Astrocyte (in vitro differentiated cells and primary cell): ENCODE measurements around the gene MYH9. TPM values are rescaled to one million over a fixed set of nuclear protein-coding genes. Genes with fewer than 3 reads are reported as not detected.
A peak's percentile ranks its signal among the peaks of the same experiment; 100 is the strongest.

Experiments
- DNase-seq: peaks from one replicate; pipeline ENCODE4 v3.0.0-alpha.2; 2010; ENCODE audit warnings: low read depth
- FAIRE-seq: peaks from 2 replicates; lab custom pipeline; 2011; peaks lifted over from hg19 to GRCh38; lab: Jason Lieb, UNC
- H2AFZ ChIP-seq: 2 replicates; pipeline ENCODE4 v1.6.0; 2012; ENCODE audit warnings: low read depth, low read length, inconsistent platforms
- H3K27ac ChIP-seq: 2 replicates; pipeline ENCODE4 v1.5.1; 2011; ENCODE audit warnings: low read depth, low read length, inconsistent platforms
- H3K27me3 ChIP-seq: 2 replicates; pipeline ENCODE4 v1.6.0; 2011; ENCODE audit warnings: low read length, inconsistent platforms; ENCODE audit not compliant: insufficient read depth
- H3K36me3 ChIP-seq: 2 replicates; pipeline ENCODE4 v1.5.1; 2011; ENCODE audit warnings: low read length, inconsistent platforms; ENCODE audit not compliant: insufficient read depth
- H3K4me1 ChIP-seq: 2 replicates; pipeline ENCODE4 v1.5.1; 2011; ENCODE audit warnings: low read length, inconsistent platforms; ENCODE audit not compliant: insufficient read depth
- H3K4me2 ChIP-seq: 2 replicates; pipeline ENCODE4 v1.6.0; 2012; ENCODE audit warnings: low read length, inconsistent platforms
- H3K4me3 ChIP-seq: 2 replicates; pipeline ENCODE4 v1.5.1; 2011; ENCODE audit warnings: low read depth, mild to moderate bottlenecking, low read length, inconsistent platforms; ENCODE audit not compliant: insufficient read depth
- H3K79me2 ChIP-seq: 2 replicates; pipeline ENCODE4 v1.6.0; 2012; ENCODE audit warnings: mild to moderate bottlenecking, low read length, inconsistent platforms; ENCODE audit not compliant: insufficient read depth
- H3K9ac ChIP-seq: 2 replicates; pipeline ENCODE4 v1.6.0; 2012; ENCODE audit warnings: mild to moderate bottlenecking, low read length, inconsistent platforms
- H3K9me3 ChIP-seq: 2 replicates; pipeline ENCODE4 v1.5.1; 2012; ENCODE audit warnings: low read depth, mild to moderate bottlenecking, low read length, inconsistent platforms; ENCODE audit not compliant: insufficient read depth
- H4K20me1 ChIP-seq: 2 replicates; pipeline ENCODE4 v1.6.0; 2012; ENCODE audit warnings: low read length, inconsistent platforms; ENCODE audit not compliant: insufficient read depth
- H3K27ac Mint-ChIP-seq: one replicate; pipeline ENCODE4 v1.8.0; 2021; ENCODE audit warnings: mild to moderate bottlenecking, mixed read lengths; ENCODE audit not compliant: unreplicated experiment
- H3K27me3 Mint-ChIP-seq: one replicate; pipeline ENCODE4 v1.8.0; 2021; ENCODE audit warnings: low read depth, mixed read lengths; ENCODE audit not compliant: unreplicated experiment
- H3K36me3 Mint-ChIP-seq: one replicate; pipeline ENCODE4 v1.8.0; 2021; ENCODE audit warnings: low read depth, mixed read lengths; ENCODE audit not compliant: unreplicated experiment
- H3K4me1 Mint-ChIP-seq: one replicate; pipeline ENCODE4 v1.8.0; 2021; ENCODE audit warnings: low read depth, mixed read lengths; ENCODE audit not compliant: unreplicated experiment
- H3K4me3 Mint-ChIP-seq: one replicate; pipeline ENCODE4 v1.8.0; 2021; ENCODE audit warnings: mild to moderate bottlenecking, moderate library complexity, mixed read lengths; ENCODE audit not compliant: unreplicated experiment
- H3K9me3 Mint-ChIP-seq: one replicate; pipeline ENCODE4 v1.8.0; 2021; ENCODE audit warnings: mild to moderate bottlenecking, mixed read lengths; ENCODE audit not compliant: unreplicated experiment
- EZH2 ChIP-seq: IDR thresholded peaks from 2 replicates; pipeline ENCODE4 v1.6.1; 2012; ENCODE audit warnings: mild to moderate bottlenecking, low read length, inconsistent platforms; ENCODE audit not compliant: insufficient read depth
- total RNA-seq: library from RNA; stranded (reverse); gene quantifications from 2 replicates; pipeline ENCODE4 v1.2.1, GENCODE V29; 2021
- TF ChIP-seq, protein P1 (sequence below): IDR thresholded peaks from 2 replicates; pipeline ENCODE4 v1.5.1; 2011; ENCODE audit warnings: low read depth, mild to moderate bottlenecking, inconsistent platforms, low read length, moderate library complexity; ENCODE audit not compliant: insufficient read depth

MYH9 gene
- total RNA-seq, 1 donor from 2014 or later, result 2,278 TPM

DNA sequence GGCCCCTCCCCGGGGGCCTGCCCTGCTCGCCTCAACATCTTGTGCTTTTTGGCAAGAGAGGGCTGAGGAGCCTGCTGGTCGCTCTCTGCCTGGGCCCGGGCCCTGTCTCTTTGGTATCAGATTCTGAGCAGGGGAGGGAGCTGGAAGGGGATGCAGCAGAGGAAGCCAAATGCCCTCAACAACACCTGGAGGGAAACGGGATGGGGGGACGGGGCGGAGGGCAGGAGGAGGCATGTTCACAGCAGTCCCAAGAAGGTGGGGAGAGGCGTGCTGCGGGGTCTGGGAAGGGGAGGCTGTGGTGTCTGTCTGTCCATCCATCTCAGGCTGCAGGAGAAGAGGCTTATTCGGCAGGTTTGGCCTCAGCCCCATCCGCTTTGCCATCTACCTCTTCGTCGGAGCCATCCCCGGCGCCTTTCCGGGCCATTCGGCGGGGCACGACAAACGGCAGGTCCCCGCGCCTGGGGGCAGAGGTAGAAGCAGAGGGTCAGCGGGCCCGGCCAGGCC lies 105.4 kb downstream of the MYH9 start:
- TF ChIP-seq, protein P1, sequence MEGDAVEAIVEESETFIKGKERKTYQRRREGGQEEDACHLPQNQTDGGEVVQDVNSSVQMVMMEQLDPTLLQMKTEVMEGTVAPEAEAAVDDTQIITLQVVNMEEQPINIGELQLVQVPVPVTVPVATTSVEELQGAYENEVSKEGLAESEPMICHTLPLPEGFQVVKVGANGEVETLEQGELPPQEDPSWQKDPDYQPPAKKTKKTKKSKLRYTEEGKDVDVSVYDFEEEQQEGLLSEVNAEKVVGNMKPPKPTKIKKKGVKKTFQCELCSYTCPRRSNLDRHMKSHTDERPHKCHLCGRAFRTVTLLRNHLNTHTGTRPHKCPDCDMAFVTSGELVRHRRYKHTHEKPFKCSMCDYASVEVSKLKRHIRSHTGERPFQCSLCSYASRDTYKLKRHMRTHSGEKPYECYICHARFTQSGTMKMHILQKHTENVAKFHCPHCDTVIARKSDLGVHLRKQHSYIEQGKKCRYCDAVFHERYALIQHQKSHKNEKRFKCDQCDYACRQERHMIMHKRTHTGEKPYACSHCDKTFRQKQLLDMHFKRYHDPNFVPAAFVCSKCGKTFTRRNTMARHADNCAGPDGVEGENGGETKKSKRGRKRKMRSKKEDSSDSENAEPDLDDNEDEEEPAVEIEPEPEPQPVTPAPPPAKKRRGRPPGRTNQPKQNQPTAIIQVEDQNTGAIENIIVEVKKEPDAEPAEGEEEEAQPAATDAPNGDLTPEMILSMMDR, result no peak
- no peak for TF ChIP-seq EZH2
- H3K9me3 Mint-ChIP-seq, result no peaks in the 10 kb centered on the region
- Histone ChIP-seq H3K9ac (no peak overlapping the region), H3K36me3 (peaks cover 74% of the 10 kb centered on the region), H3K4me1 (peaks cover 7% of the 10 kb centered on the region), H3K4me3 (no peak overlapping the region), H4K20me1 (peaks cover 95% of the 10 kb centered on the region), H3K79me2 (peaks cover 28% of the 10 kb centered on the region), H3K4me2 (no peak overlapping the region), H3K9me3 (no peaks in the 10 kb centered on the region), H3K27ac (no peak overlapping the region), H2AFZ (no peak overlapping the region), H3K27me3 (no peaks in the 10 kb centered on the region)
- H3K27ac Mint-ChIP-seq, result peak overlapping the region; percentile 77
- H3K27me3 Mint-ChIP-seq, result no peaks in the 10 kb centered on the region
- DNase-seq (no peak), FAIRE-seq (no peak)
- H3K36me3 Mint-ChIP-seq, result peaks cover 42% of the 10 kb centered on the region
- H3K4me1 Mint-ChIP-seq, result peaks cover 29% of the 10 kb centered on the region
- no peak overlapping the region for H3K4me3 Mint-ChIP-seq

DNA sequence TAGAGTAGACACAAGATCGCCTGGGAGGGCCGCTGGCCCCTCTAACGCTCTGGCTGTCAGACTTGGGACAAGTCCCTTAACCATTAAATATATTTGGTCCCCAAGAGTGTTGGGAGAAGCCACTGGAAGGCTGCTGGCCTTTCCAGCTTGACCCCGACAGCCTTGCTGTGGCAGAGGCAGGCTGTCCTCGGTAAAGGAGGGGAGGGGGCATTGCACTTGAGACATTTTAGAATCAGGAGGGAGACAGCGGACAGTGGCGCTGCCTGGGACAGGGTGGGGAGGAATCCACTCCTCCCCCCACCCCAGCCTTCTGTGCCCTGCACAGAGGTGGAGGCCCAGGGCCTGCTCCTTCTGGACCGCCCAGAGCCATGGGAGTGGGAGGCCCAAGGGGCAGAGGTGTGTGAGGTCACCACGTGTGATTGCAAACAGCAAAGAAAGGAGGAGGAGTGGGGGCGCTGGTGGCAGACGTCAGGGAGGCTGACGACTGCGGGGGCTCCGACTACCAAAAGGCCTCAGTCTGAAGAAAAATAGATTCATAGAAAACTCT lies 105.9 kb downstream of the MYH9 start:
- H3K9me3 Mint-ChIP-seq, result no peaks in the 10 kb centered on the region
- peaks cover 93% of the 10 kb centered on the region for H4K20me1 ChIP-seq
- H2AFZ ChIP-seq, result no peak overlapping the region
- H3K9me3 ChIP-seq, result no peaks in the 10 kb centered on the region
- H3K27me3 Mint-ChIP-seq, result no peaks in the 10 kb centered on the region
- peaks cover 38% of the 10 kb centered on the region for H3K36me3 Mint-ChIP-seq
- no peak overlapping the region for H3K4me3 ChIP-seq
- peaks cover 70% of the 10 kb centered on the region for H3K36me3 ChIP-seq
- no peak overlapping the region for H3K4me3 Mint-ChIP-seq
- no peak overlapping the region for H3K9ac ChIP-seq
- H3K27ac Mint-ChIP-seq, result peak overlapping the region; percentile 77
- TF ChIP-seq, protein P1, result no peak
- TF ChIP-seq EZH2, result no peak
- peaks cover 28% of the 10 kb centered on the region for H3K79me2 ChIP-seq
- FAIRE-seq, result no peak
- H3K4me1 Mint-ChIP-seq, result peaks cover 27% of the 10 kb centered on the region
- no peak overlapping the region for H3K27ac ChIP-seq
- H3K4me1 ChIP-seq, result peaks cover 9% of the 10 kb centered on the region
- no peak overlapping the region for H3K4me2 ChIP-seq
- no peaks in the 10 kb centered on the region for H3K27me3 ChIP-seq
- no peak for DNase-seq

DNA sequence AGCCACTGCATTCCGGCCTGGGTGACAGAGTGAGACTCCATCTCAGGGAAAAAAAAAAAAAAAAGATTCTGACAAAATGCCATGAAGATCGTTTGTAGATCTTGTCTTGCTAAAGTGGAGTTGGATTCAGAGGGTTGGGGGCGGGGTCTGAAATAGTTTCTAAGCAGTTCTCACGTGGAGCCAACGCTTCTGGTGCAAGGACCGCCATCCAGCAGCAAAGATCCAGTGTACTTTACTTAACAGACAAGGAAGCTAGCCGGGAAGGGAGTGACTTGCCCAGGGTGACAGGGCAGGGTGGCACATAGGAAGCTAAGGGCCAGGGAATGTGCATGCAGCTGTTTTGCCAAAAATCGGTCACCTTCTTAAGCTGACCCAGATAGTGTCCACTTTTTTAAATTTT lies 107.4 kb downstream of the MYH9 start:
- no peaks in the 10 kb centered on the region for H3K27me3 ChIP-seq
- Mint-ChIP-seq H3K27me3 (no peaks in the 10 kb centered on the region), H3K4me1 (peaks cover 27% of the 10 kb centered on the region), H3K36me3 (peaks cover 28% of the 10 kb centered on the region), H3K4me3 (no peak overlapping the region), H3K27ac (peak overlapping the region; percentile 84), H3K9me3 (no peaks in the 10 kb centered on the region)
- peaks cover 85% of the 10 kb centered on the region for H4K20me1 ChIP-seq
- peaks cover 12% of the 10 kb centered on the region for H3K4me1 ChIP-seq
- H3K9me3 ChIP-seq, result no peaks in the 10 kb centered on the region
- H2AFZ ChIP-seq, result no peak overlapping the region
- DNase-seq (no peak), FAIRE-seq (no peak)
- peaks cover 17% of the 10 kb centered on the region for H3K79me2 ChIP-seq
- TF ChIP-seq, protein P1, result no peak
- TF ChIP-seq EZH2, result no peak
- H3K4me2 ChIP-seq, result no peak overlapping the region
- peaks cover 58% of the 10 kb centered on the region for H3K36me3 ChIP-seq
- H3K9ac ChIP-seq, result no peak overlapping the region
- H3K4me3 ChIP-seq, result no peak overlapping the region
- no peak overlapping the region for H3K27ac ChIP-seq
